HG02852 (cell line): Measurements from ENCODE around the gene CERS3.

Experiments
- ATAC-seq: cut with Tn5 transposase; IDR thresholded peaks from one replicate; pipeline ENCODE4 v1.9.1; 2021; ENCODE audit warnings: mild to moderate bottlenecking, moderate library complexity; ENCODE audit not compliant: unreplicated experiment

The CERS3 gene

DNA sequence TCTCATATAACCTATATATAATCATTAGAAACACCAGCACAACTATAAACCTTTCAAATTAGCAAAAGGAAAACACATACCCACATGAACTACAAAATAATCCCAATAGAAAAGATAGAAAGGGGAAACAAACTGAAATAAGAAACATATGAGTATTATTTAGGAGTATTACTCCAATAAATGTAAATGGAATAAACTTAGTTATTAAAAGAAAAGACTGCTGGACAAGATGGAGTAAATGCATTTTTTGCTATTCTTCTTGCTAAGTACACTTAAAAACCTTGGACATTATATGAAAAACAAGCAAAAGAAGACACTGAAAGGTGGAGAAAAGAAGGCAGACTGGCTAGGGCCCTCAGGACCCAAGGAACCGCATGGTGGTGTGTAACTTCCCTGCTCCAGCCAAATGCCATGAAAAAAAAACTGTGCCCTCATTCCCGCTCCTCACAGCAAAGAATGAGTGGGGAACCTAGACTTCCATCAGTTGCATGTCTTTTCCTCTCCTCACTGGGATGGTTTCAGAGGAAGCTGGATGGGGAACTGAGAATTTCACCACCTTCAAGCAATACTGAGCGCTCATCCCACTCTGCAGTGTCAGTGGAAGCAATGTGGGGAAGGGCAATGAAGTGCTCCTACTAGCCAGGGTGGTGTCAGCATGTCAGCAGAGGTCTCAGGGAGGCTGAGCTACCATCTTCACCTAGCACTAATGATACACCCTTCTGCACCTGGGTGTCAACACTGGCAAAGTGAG lies 143.3 kb downstream of the CERS3 start:
- no peak for ATAC-seq

DNA sequence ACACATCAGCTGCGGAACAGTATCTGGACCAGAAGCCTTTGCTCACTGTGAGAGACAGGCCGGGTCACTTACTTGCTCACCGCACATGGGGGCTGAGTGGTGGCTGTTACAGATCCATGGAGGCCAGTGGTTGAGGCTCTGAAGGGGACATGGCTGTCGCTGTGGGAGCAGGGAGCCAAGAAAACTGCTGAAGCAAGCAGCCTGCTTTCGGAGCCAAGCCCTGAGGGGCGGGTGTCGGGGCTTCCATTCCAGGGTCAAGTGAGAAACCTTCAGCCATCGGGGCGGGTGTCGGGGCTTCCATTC lies 144.7 kb downstream of the CERS3 start:
- ATAC-seq = no peak

- ATAC-seq = no peak
Observed at GRCh38 chr15:100383302-100384107, 145.2 kb downstream of the CERS3 start.

GRCh38 chr15:100373942-100374341 lies 154.8 kb downstream of the CERS3 start:
- no peak for ATAC-seq

- ATAC-seq = no peak
Observed at GRCh38 chr15:100373120-100373896, 155.4 kb downstream of the CERS3 start.

DNA sequence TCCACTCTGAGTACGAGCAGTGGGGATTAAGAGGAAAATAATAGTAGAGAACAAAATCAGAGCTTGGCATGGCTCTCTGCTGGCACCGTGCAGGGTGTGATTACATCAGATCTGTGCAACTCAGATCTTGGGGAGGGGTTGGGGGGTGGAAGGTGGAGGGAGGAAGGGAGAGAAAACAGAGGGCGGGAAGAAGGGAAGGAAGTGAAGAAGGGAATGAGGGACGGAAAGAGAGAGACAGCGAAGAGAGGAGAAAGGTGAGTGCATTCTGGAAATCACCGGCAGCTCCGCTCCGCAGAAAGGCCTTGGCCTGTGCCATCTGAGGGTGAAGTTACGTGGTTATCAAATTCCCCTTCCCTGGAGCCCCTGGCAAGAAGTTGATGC lies 156.0 kb downstream of the CERS3 start:
- no peak for ATAC-seq

DNA sequence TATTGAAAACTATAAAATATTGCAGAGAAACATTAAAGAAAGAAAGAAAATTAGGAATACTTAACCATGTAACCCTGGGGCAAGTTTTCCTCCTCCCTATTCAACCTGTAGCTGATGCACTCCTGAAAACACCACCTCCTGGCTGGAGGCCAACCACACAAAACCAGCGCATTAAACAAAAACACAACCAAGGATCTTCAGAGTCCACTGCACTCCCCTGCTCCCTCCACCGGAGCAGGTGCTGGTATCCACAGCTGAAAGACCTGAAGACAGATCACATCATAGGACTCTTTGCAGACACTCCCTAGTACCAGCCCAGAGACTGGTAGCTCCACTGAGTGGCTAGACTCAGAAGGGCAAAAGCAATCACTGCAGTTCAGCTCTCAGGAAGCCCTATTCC lies 173.4 kb downstream of the CERS3 start:
- no peak for ATAC-seq

- no peak for ATAC-seq
Observed at GRCh38 chr15:100353449-100353848, 175.3 kb downstream of the CERS3 start.

- ATAC-seq = no peak
Observed at GRCh38 chr15:100350434-100351226, 178.1 kb downstream of the CERS3 start.
